Measurements from ENCODE around the gene ELAPOR1. TPM values are rescaled to one million over a fixed set of nuclear protein-coding genes. Genes with fewer than 3 reads are reported as not detected.

Gene ELAPOR1
- total RNA-seq, 4 donors from 2014 or later, result 0.40 to 14.8 (median 0.53) TPM

- no peaks in the 10 kb centered on the region for H3K4me1 ChIP-seq
- H3K9me3 ChIP-seq, result no peaks in the 10 kb centered on the region
- no peaks in the 10 kb centered on the region for H3K27me3 ChIP-seq
- no peak overlapping the region for H3K27ac ChIP-seq
- WGBS, 2 donors, result 82 to 89% methylated on average over 3 of the region's 3 CpGs
- H3K4me3 ChIP-seq, result no peak overlapping the region
- DNase-seq, result no peak
- TF ChIP-seq CTCF (IDR thresholded peaks at IDR 0.05) (no peak), POLR2A (IDR thresholded peaks at IDR 0.05) (no peak)
- intact Hi-C loops (cut with DNase I), result no loop called here
- no peaks in the 10 kb centered on the region for H3K36me3 ChIP-seq
Observed at GRCh38 chr1:109083501-109083900, 30.4 kb upstream of the ELAPOR1 start.

- WGBS, 2 donors, result 64 to 70% methylated on average over 1 of the region's 1 CpG
- H3K27ac ChIP-seq, result no peak overlapping the region
- no peak overlapping the region for H3K4me3 ChIP-seq
- intact Hi-C loops (cut with DNase I), result no loop called here
- peaks cover 0 to 1% (median 0%) of the 10 kb centered on the region in 3 donors for H3K4me1 ChIP-seq
- H3K36me3 ChIP-seq, result no peaks in the 10 kb centered on the region
- no peak for DNase-seq
- H3K27me3 ChIP-seq, result no peaks in the 10 kb centered on the region
- TF ChIP-seq POLR2A (IDR thresholded peaks at IDR 0.05) (no peak), CTCF (IDR thresholded peaks at IDR 0.05) (no peak)
- no peaks in the 10 kb centered on the region for H3K9me3 ChIP-seq
Observed at GRCh38 chr1:109083923-109084322, 30.0 kb upstream of the ELAPOR1 start.

DNA sequence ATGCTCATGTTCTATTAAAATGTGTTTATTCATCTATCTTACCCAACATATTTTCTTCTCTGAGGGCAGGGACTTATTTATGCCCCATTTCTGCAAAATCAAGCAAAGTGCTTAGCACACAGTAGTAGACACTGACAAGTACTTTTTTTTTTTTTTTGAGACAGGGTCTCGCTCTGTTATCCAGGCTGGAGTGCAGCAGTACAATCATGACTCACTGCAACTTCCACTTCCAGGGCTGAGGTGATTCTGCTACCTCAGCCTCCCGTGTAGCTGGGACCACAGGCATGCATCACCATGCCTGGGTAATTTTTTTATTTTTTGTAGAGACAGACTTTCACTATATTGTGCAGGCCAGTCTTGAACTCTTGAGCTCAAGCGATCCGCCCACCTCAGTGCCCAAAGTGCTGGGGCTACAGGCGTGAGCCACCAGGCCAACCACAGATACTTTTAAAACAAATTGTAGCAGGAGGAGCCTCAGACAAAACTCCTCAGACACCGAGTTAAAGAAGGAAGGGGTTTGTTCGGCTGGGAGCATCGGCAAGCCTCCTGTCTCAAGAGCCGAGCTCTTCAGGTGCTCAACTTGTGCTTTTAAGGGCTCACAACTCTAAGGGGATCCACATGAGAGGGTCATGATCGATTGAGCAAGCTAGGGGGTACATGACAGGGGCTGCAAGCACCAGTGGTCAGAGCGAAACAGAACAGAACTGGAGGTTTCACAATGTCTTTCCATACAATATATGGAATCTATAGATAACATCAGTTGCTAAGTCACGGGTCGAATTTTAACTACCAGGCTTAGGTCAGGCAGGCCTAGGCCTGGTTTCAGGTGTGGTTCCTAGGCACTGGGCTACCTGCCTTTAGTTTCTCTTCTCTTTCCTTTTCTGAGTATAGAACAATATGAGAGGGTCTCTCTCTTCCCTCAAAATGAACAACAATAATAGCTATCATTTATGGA, 29.1 kb upstream of the ELAPOR1 start:
- DNase-seq, result no peak
- 77% methylated on average over 11 to 12 of the region's 13 CpGs for WGBS, 2 donors
- Histone ChIP-seq H3K27ac (no peak overlapping the region), H3K9me3 (no peaks in the 10 kb centered on the region), H3K4me1 (peaks cover under 1 to 10% (median 3%) of the 10 kb centered on the region in 3 donors), H3K36me3 (no peaks in the 10 kb centered on the region), H3K4me3 (no peak overlapping the region), H3K27me3 (no peaks in the 10 kb centered on the region)
- intact Hi-C loops (cut with DNase I), result no loop called here
- TF ChIP-seq POLR2A (IDR thresholded peaks at IDR 0.05), result no peak
- TF ChIP-seq CTCF (IDR thresholded peaks at IDR 0.05), result no peak

- Histone ChIP-seq H3K9me3 (no peaks in the 10 kb centered on the region), H3K4me1 (peaks cover 14 to 46% (median 18%) of the 10 kb centered on the region in 3 donors), H3K27me3 (no peaks in the 10 kb centered on the region), H3K4me3 (peak overlapping the region; percentile 62 to 81 (median 71)), H3K36me3 (peaks cover 1 to 17% (median 1%) of the 10 kb centered on the region in 3 donors), H3K27ac (peak overlapping the region; percentile 95 to 99 (median 96))
- no peak for DNase-seq
- 76 to 80% methylated on average over 30 to 31 of the region's 31 CpGs for WGBS, 2 donors
- intact Hi-C loops (cut with DNase I), result loop anchor here (10.0 kb wide), 1 partner anchor 45 kb away; the partner anchor contains the start of gene WDR47
- TF ChIP-seq POLR2A (IDR thresholded peaks at IDR 0.05) (no peak), CTCF (IDR thresholded peaks at IDR 0.05) (peak in 5 of 6 experiments; percentile 41 to 67 (median 53))
Observed at GRCh38 chr1:109089242-109090015, 24.5 kb upstream of the ELAPOR1 start.

Data from esophagus squamous epithelium (tissue), 5 donors.